OCI-LY7 (cell line): Measurements from ENCODE around the gene TBC1D10B. TPM values are rescaled to one million over a fixed set of nuclear protein-coding genes. Genes with fewer than 3 reads are reported as not detected.
A peak's percentile ranks its signal among the peaks of the same experiment; 100 is the strongest.

Experiments used
- BruUV-seq: library from RNA; stranded (reverse); fragments of 400-500 nt; replicated peaks from 2 replicates; lab custom pipeline; 2021; lab: Mats Ljungman, UMichigan
- CTCF ChIA-PET: fragments of 300-600 bp; sonication (Branson Sonifier 250); formaldehyde crosslinking; loops from one replicate; lab custom pipeline; 2022; ENCODE audit warnings: antibody characterized with exemption; ENCODE audit not compliant: unreplicated experiment; lab: Charles Lee
- POLR2A ChIA-PET: fragments of 300-600 bp; sonication (Branson Sonifier 250); formaldehyde crosslinking; loops from one replicate; lab custom pipeline; 2022; ENCODE audit warnings: antibody characterized with exemption; lab: Charles Lee
- DNase-seq: peaks from one replicate; pipeline ENCODE4 v3.0.0-alpha.2; 2015; ENCODE audit warnings: low spot score
- H2AFZ ChIP-seq: fragments of 200-600 bp; sonication (generic), shearing (Covaris generic); 2 replicates; pipeline ENCODE4 v1.6.1; 2014; ENCODE audit warnings: mild to moderate bottlenecking, antibody characterized with exemption, low read length, moderate library complexity
- H3K27ac ChIP-seq: fragments of 200-600 bp; sonication (generic); 2 replicates; pipeline ENCODE4 v1.5.1; 2014; ENCODE audit warnings: mixed run types, low read depth, mild to moderate bottlenecking, moderate library complexity, low read length, inconsistent platforms; ENCODE audit not compliant: poor library complexity, severe bottlenecking
- H3K36me3 ChIP-seq: fragments of 200-600 bp; sonication (generic); 2 replicates; pipeline ENCODE4 v1.6.1; 2014; ENCODE audit warnings: mild to moderate bottlenecking, antibody characterized with exemption, low read length, moderate library complexity, mixed read lengths; ENCODE audit not compliant: insufficient read depth
- H3K4me1 ChIP-seq: fragments of 200-600 bp; sonication (generic); 2 replicates; pipeline ENCODE4 v1.5.1; 2014; ENCODE audit warnings: mild to moderate bottlenecking, low read length; ENCODE audit not compliant: insufficient read depth, poor library complexity, severe bottlenecking
- H3K4me2 ChIP-seq: fragments of 200-600 bp; sonication (generic); 2 replicates; pipeline ENCODE4 v1.6.1; 2014; ENCODE audit warnings: mild to moderate bottlenecking, low read length
- H3K4me3 ChIP-seq: fragments of 200-600 bp; sonication (generic); 2 replicates; pipeline ENCODE4 v1.5.1; 2014; ENCODE audit warnings: mild to moderate bottlenecking, low read depth, low read length; ENCODE audit not compliant: poor library complexity, severe bottlenecking
- H3K79me2 ChIP-seq: fragments of 200-600 bp; sonication (generic); 2 replicates; pipeline ENCODE4 v1.6.1; 2016; ENCODE audit warnings: low read depth, mild to moderate bottlenecking, low read length, moderate library complexity, mixed read lengths; ENCODE audit not compliant: insufficient read depth
- H3K9me2 ChIP-seq: fragments of 200-600 bp; sonication (generic); 2 replicates; pipeline ENCODE4 v1.6.1; 2016; ENCODE audit warnings: mild to moderate bottlenecking, low read length, mixed read lengths; ENCODE audit not compliant: insufficient read depth
- H3K9me3 ChIP-seq: fragments of 200-600 bp; sonication (generic); 2 replicates; pipeline ENCODE4 v1.6.1; 2014; ENCODE audit warnings: mild to moderate bottlenecking, mixed run types, low read length, mixed read lengths
- H4K20me1 ChIP-seq: fragments of 200-600 bp; sonication (generic); 2 replicates; pipeline ENCODE4 v1.6.1; 2014; ENCODE audit warnings: mild to moderate bottlenecking, antibody characterized with exemption, low read length, moderate library complexity, mixed read lengths; ENCODE audit not compliant: insufficient read depth
- EZH2phosphoT487 ChIP-seq: fragments of 200-600 bp; sonication (generic); IDR thresholded peaks from 2 replicates; pipeline ENCODE4 v1.6.1; 2018; ENCODE audit warnings: low read depth, borderline replicate concordance, mild to moderate bottlenecking, mixed run types, antibody characterized with exemption, low read length, moderate library complexity, mixed read lengths
- intact Hi-C: fragments of 100-400 bp; cut with micrococcal nuclease; formaldehyde crosslinking; loops from one replicate; pipeline ENCODE4 v1.10.0; 2022; ENCODE audit not compliant: unreplicated experiment
- total RNA-seq, 2 experiments: library from RNA; depleted of rRNA in 1 of 2; stranded (reverse); fragments of >200 nt in 1 of 2; shearing (Covaris generic) in 1 of 2; gene quantifications; 2 replicates each; pipeline ENCODE4 v1.2.3, GENCODE V29; 2014 to 2022
- TF ChIP-seq, protein P1 (sequence below): fragments of 200-600 bp; sonication (generic); conservative IDR thresholded peaks from 2 replicates; pipeline ENCODE4 v1.5.1; 2014; ENCODE audit warnings: mild to moderate bottlenecking, antibody characterized with exemption, low read length, moderate library complexity, mixed read lengths

The TBC1D10B gene
- total RNA-seq, 2 experiments from 2014 or later = 44.9 to 78.6 TPM

DNA sequence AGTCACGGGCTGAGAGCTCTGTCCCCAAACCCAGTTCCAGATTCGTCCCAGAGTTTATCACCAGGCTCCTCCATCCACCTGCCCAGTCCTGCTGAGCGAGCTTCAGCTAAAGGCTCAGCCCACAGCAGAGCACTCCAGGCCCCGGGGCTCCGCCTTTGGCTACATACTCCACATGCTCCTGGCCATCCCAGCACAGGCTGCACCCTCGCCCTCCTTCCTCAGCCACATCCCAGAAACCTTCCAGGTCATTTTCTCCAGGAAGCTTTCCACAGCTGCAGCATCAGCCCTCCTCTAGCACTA, 10.5 kb downstream of the TBC1D10B start:
- intact Hi-C loops = loop anchor here (10.0 kb wide), 1 partner anchor 295 kb away; the partner anchor contains the start of gene ALDOA
- Histone ChIP-seq H3K36me3 (peaks cover 85% of the 10 kb centered on the region), H3K4me2 (no peak overlapping the region), H3K4me3 (no peak overlapping the region), H3K9me2 (no peaks in the 10 kb centered on the region), H2AFZ (no peak overlapping the region), H4K20me1 (no peaks in the 10 kb centered on the region; the same call in 1 of the 2 replicates), H3K4me1 (peaks cover 25% of the 10 kb centered on the region), H3K79me2 (peaks cover 32% of the 10 kb centered on the region), H3K9me3 (no peaks in the 10 kb centered on the region), H3K27ac (no peak overlapping the region)
- BruUV-seq = no TSS peak
- no peak for TF ChIP-seq EZH2phosphoT487
- TF ChIP-seq, protein P1, sequence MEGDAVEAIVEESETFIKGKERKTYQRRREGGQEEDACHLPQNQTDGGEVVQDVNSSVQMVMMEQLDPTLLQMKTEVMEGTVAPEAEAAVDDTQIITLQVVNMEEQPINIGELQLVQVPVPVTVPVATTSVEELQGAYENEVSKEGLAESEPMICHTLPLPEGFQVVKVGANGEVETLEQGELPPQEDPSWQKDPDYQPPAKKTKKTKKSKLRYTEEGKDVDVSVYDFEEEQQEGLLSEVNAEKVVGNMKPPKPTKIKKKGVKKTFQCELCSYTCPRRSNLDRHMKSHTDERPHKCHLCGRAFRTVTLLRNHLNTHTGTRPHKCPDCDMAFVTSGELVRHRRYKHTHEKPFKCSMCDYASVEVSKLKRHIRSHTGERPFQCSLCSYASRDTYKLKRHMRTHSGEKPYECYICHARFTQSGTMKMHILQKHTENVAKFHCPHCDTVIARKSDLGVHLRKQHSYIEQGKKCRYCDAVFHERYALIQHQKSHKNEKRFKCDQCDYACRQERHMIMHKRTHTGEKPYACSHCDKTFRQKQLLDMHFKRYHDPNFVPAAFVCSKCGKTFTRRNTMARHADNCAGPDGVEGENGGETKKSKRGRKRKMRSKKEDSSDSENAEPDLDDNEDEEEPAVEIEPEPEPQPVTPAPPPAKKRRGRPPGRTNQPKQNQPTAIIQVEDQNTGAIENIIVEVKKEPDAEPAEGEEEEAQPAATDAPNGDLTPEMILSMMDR = no peak
- ChIA-PET CTCF (no interaction called here), POLR2A (no interaction called here)
- DNase-seq = no peak

DNA sequence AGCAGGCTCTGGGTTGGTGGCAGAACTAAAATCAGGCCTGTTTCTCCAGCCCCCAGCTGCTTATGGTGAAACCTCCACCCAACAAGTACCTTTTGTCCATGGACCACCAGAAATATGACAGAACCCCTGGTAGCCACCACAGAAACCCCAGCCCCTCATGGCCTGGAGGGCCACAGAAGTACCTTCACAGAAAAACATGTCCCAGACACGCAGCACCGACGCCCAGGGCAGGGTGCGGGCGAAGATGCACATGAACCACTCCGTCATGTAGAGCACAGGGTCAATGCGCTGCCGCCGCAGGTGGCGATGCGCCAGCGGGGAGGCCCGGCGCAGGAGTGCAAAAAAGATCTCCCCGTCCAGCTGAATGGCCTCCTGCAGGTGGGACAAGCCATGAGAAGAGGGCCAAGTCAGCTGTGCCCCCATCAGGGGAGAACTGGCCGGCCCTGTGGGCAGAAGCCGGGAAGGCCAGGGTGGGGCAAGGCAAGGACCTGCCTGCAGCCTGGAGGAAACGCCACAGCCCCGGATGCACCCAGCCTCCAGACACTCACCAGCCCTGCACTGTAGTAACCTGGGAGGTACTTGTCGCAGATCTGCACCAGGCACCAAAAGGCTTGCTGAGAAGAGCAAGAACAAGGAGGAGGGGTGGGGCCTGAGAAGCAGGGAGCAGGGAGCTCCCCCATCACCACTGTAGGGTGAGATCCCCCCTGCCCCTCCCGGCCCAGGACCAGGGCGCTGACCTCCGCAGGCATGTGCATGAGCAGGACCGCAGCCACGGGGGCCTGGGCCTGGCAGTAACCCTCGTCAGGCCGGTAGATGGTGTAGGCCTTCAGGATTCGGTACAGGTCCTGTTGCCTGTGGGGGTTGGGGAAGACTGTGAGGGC, 11.1 kb downstream of the TBC1D10B start:
- no TSS peak for BruUV-seq
- no peak for DNase-seq
- ChIA-PET POLR2A (no interaction called here), CTCF (no interaction called here)
- no peak overlapping the region for H3K4me3 ChIP-seq
- H3K9me2 ChIP-seq = no peaks in the 10 kb centered on the region
- H2AFZ ChIP-seq = no peak overlapping the region
- no peak overlapping the region for H3K27ac ChIP-seq
- no peaks in the 10 kb centered on the region for H3K9me3 ChIP-seq
- intact Hi-C loops = loop anchor here (10.0 kb wide), 1 partner anchor 294 kb away; the partner anchor contains the start of gene ALDOA
- H3K4me1 ChIP-seq = peaks cover 23% of the 10 kb centered on the region
- peaks cover 32% of the 10 kb centered on the region for H3K79me2 ChIP-seq
- H4K20me1 ChIP-seq = no peaks in the 10 kb centered on the region; the same call in 1 of the 2 replicates
- no peak overlapping the region for H3K4me2 ChIP-seq
- no peak for TF ChIP-seq EZH2phosphoT487
- TF ChIP-seq, protein P1 = no peak
- peaks cover 79% of the 10 kb centered on the region for H3K36me3 ChIP-seq

DNA sequence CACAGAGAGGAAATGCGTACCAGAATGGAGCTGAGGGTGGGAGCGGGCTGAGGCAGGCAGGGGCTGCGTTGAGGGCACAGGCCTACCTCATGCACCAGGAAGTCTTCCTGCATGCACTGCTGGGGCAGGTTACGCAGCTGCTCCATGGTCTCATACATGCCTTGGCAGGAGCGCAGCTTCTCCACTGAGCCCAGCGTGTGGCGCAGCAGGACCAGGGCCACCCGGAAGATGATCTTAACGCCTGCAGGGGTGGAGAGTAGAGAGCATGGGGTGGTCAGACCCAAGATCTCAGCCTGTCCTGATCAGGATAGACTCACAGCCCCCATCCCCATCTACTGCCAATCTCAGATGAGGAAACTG, 11.7 kb downstream of the TBC1D10B start:
- H2AFZ ChIP-seq = no peak overlapping the region
- ChIA-PET POLR2A (no interaction called here), CTCF (no interaction called here)
- peaks cover 79% of the 10 kb centered on the region for H3K36me3 ChIP-seq
- peaks cover 30% of the 10 kb centered on the region for H3K4me1 ChIP-seq
- no peaks in the 10 kb centered on the region; the same call in 1 of the 2 replicates for H4K20me1 ChIP-seq
- DNase-seq = no peak
- H3K27ac ChIP-seq = no peak overlapping the region
- no TSS peak for BruUV-seq
- H3K4me3 ChIP-seq = no peak overlapping the region
- H3K9me2 ChIP-seq = no peaks in the 10 kb centered on the region
- H3K9me3 ChIP-seq = no peaks in the 10 kb centered on the region
- intact Hi-C loops = loop anchor here (10.0 kb wide), 1 partner anchor 294 kb away; the partner anchor contains the start of gene ALDOA
- H3K4me2 ChIP-seq = no peak overlapping the region
- TF ChIP-seq EZH2phosphoT487 = no peak
- TF ChIP-seq, protein P1 = 0 out of 2 replicates have a peak, but pooled peaks have one; percentile 24
- H3K79me2 ChIP-seq = peaks cover 35% of the 10 kb centered on the region
